ENCODE data around the gene DCP2. TPM values are rescaled to one million over a fixed set of nuclear protein-coding genes. Genes with fewer than 3 reads are reported as not detected.

The DCP2 gene
- total RNA-seq, 4 donors from 2014 or later = 15.7 to 26.7 (median 17.7) TPM

DNA sequence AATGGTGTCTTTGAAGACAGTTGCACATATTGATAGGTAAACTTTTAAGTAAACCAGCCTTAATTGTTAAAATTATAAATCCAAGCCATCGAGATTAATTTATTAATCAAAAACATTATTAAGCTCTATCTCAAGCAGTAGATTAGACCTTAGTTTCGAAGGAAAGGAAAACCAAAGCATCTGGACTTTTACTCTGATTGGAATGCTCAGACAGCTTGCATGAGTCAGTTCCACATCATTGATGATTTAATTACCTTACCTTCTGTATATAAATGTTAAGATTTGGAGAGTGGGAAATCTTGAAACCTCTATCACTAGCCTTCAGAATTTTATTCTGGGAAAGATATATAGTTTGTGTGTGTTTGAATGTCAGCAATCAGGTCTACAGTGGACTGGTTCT is 23.9 kb downstream of the DCP2 start:
- peaks cover 4 to 10% (median 7%) of the 10 kb centered on the region in 4 donors for H3K4me1 ChIP-seq
- TF ChIP-seq, protein P1, sequence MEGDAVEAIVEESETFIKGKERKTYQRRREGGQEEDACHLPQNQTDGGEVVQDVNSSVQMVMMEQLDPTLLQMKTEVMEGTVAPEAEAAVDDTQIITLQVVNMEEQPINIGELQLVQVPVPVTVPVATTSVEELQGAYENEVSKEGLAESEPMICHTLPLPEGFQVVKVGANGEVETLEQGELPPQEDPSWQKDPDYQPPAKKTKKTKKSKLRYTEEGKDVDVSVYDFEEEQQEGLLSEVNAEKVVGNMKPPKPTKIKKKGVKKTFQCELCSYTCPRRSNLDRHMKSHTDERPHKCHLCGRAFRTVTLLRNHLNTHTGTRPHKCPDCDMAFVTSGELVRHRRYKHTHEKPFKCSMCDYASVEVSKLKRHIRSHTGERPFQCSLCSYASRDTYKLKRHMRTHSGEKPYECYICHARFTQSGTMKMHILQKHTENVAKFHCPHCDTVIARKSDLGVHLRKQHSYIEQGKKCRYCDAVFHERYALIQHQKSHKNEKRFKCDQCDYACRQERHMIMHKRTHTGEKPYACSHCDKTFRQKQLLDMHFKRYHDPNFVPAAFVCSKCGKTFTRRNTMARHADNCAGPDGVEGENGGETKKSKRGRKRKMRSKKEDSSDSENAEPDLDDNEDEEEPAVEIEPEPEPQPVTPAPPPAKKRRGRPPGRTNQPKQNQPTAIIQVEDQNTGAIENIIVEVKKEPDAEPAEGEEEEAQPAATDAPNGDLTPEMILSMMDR (IDR thresholded peaks at IDR 0.05) = no peak
- no peak for TF ChIP-seq POLR2A (IDR thresholded peaks at IDR 0.05; ENCODE audit: low read depth)
- no peak for TF ChIP-seq POLR2AphosphoS5 (IDR thresholded peaks at IDR 0.05)
- TF ChIP-seq EP300 (IDR thresholded peaks at IDR 0.05) = no peak
- H3K36me3 ChIP-seq = peaks cover 21 to 45% (median 33%) of the 10 kb centered on the region in 4 donors
- no peak overlapping the region for H3K27ac ChIP-seq (replicated peaks in 1 of 4)
- H3K27me3 ChIP-seq = no peaks in the 10 kb centered on the region
- no peak overlapping the region for H3K4me3 ChIP-seq
- no peak for DNase-seq (ENCODE audit: extremely low spot score)
- intact Hi-C loops (cut with DNase I) = no loop called here
- H3K9me3 ChIP-seq = no peaks in the 10 kb centered on the region
- WGBS = 94% methylated on average over 2 of the region's 2 CpGs

DNA sequence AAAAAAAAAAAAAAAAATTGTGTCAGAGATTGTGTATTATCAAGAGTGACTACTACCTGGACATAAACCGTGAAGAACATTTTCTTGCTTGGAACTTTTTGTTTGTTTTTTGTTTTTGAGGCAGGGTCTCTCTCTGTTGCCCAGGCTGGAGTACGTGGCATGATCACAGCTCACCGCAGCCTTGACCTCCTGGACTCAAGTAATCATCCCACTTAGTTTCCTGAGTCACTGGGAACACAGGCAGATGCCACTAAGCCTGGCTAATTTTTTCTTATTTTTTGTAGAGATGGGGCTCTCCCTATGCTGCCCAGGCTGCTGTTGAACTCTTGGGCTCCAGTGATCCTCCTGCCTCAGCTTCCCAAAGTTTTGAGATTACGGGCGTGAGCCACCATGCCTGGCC is 25.8 kb downstream of the DCP2 start:
- WGBS = 95% methylated on average over 5 of the region's 5 CpGs
- TF ChIP-seq EP300 (IDR thresholded peaks at IDR 0.05) = no peak
- no peak for TF ChIP-seq POLR2AphosphoS5 (IDR thresholded peaks at IDR 0.05)
- TF ChIP-seq, protein P1 (IDR thresholded peaks at IDR 0.05) = no peak
- no peak for TF ChIP-seq POLR2A (IDR thresholded peaks at IDR 0.05; ENCODE audit: low read depth)
- peaks cover 21 to 54% (median 36%) of the 10 kb centered on the region in 4 donors for H3K36me3 ChIP-seq
- no peak overlapping the region for H3K4me3 ChIP-seq
- H3K9me3 ChIP-seq = no peaks in the 10 kb centered on the region
- no peak overlapping the region for H3K27ac ChIP-seq (replicated peaks in 1 of 4)
- intact Hi-C loops (cut with DNase I) = no loop called here
- DNase-seq (ENCODE audit: extremely low spot score) = no peak
- H3K4me1 ChIP-seq = no peaks in the 10 kb centered on the region
- H3K27me3 ChIP-seq = no peaks in the 10 kb centered on the region

DNA sequence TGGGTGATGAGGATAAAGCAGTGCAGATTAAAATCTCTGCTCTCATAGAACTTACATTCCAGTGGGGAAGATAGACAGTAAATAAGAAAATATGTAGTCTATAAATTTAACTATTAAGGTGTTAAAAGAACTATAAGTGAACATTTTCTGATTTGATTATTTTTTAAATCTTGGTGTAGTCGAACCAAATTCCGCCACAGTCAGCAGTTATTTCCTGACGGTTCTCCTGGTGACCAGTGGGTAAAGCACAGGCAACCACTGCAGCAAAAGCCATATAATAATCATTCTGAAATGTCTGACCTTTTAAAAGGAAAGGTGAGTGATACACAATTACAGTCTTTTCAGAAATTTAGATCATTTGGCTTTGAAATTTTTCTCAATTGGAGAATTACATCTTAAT is 27.2 kb downstream of the DCP2 start:
- no peaks in the 10 kb centered on the region for H3K4me1 ChIP-seq
- intact Hi-C loops (cut with DNase I) = no loop called here
- H3K4me3 ChIP-seq = no peak overlapping the region
- H3K36me3 ChIP-seq = peaks cover 21 to 58% (median 42%) of the 10 kb centered on the region in 4 donors
- no peak for DNase-seq (ENCODE audit: extremely low spot score)
- H3K27me3 ChIP-seq = no peaks in the 10 kb centered on the region
- H3K9me3 ChIP-seq = no peaks in the 10 kb centered on the region
- no peak overlapping the region for H3K27ac ChIP-seq (replicated peaks in 1 of 4)
- WGBS = 87% methylated on average over 3 of the region's 3 CpGs
- TF ChIP-seq POLR2AphosphoS5 (IDR thresholded peaks at IDR 0.05) = no peak
- TF ChIP-seq, protein P1 (IDR thresholded peaks at IDR 0.05) = no peak
- no peak for TF ChIP-seq EP300 (IDR thresholded peaks at IDR 0.05)
- no peak for TF ChIP-seq POLR2A (IDR thresholded peaks at IDR 0.05; ENCODE audit: low read depth)

DNA sequence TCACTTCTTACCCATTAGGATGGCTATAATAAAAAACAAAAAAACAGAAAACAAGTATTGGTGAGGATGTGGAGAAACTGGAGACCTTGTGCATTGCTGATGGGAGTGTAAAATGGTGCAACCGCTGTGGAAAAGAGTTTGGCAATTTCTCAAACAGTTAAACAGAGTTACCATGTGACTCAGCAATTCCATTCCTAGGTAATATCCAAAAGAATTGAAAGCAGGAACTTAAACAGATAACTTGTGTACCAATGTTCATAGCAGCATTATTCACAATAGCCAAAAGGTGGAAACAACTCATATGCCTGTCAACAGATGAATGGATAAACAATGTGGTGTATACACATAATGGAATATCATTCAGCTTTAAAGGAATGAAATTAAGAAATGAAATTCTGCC is 28.9 kb downstream of the DCP2 start:
- H3K36me3 ChIP-seq = peaks cover 21 to 64% (median 45%) of the 10 kb centered on the region in 4 donors
- intact Hi-C loops (cut with DNase I) = no loop called here
- no peaks in the 10 kb centered on the region for H3K27me3 ChIP-seq
- no peak for DNase-seq (ENCODE audit: extremely low spot score)
- H3K9me3 ChIP-seq = no peaks in the 10 kb centered on the region
- H3K4me3 ChIP-seq = no peak overlapping the region
- no peak overlapping the region for H3K27ac ChIP-seq (replicated peaks in 1 of 4)
- TF ChIP-seq, protein P1 (IDR thresholded peaks at IDR 0.05) = no peak
- TF ChIP-seq EP300 (IDR thresholded peaks at IDR 0.05) = no peak
- no peak for TF ChIP-seq POLR2AphosphoS5 (IDR thresholded peaks at IDR 0.05)
- TF ChIP-seq POLR2A (IDR thresholded peaks at IDR 0.05; ENCODE audit: low read depth) = no peak
- 77% methylated on average over 1 of the region's 1 CpG for WGBS
- H3K4me1 ChIP-seq = no peaks in the 10 kb centered on the region
